ENCODE data around the gene HDGF.

Gene HDGF

DNA sequence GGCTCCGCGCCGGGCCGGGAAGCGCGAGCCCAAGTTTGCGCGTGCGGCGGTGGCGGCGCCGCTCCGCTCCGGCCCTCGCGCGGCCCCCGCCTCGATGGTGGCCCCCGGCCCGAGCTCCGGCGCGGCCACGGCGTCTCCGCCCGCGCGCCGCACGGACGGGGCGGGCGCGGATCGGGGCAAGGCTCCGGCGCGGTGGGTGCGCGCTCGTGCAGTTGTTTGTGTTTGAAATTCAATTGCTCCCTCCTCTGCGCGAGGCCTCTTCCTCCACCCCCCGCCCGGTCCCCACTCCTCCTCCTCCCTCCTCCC lies at the start of gene HDGF:
TSS of gene HDGF (minus strand) at position 225 of the 306 bp plus-strand sequence. CDS start 246 bp downstream, outside the sequence.
- no peak for DNase-seq (ENCODE audit: low read depth, low spot score)

GRCh38 chr1:156797212-156797871 lies 45.9 kb upstream of the HDGF start:
- DNase-seq (ENCODE audit: low read depth, low spot score) = no peak

DNA sequence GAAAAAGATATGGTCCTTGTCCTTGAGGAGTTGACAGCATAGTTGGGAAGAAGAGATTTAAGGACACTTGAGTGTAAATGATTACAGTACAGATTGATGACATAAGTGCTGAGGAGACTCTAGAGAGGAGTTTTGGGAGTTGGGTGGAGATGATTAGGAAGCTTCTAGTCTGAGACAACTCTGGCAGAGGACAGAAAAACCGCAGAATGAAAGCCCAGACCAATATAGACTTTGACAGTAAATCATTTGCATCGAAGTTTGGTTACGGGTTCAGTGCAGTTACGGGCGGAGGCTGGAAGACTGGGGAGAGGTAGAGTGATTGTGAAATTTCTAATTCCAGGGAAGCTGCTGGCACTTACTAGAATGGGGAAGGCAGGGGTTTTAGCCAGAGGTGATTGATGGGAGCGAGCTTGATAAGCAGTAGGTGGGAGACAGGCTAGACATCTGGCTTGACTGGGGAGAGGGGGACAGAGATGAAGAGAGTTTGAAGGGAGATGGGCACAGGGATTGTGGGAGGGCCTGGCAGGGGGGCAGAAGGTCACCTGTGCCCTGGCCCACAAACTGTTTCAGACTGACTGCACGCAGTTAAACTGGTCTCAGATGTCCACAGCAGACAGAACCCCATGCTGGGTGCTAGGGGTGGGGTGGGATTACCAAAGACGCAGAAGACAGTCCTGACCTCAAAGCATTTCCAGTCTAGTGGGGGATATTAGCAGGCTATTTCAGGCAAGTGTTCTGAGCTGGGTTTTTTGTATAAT lies 45.0 kb upstream of the HDGF start:
- DNase-seq (ENCODE audit: low read depth, low spot score) = no peak

DNA sequence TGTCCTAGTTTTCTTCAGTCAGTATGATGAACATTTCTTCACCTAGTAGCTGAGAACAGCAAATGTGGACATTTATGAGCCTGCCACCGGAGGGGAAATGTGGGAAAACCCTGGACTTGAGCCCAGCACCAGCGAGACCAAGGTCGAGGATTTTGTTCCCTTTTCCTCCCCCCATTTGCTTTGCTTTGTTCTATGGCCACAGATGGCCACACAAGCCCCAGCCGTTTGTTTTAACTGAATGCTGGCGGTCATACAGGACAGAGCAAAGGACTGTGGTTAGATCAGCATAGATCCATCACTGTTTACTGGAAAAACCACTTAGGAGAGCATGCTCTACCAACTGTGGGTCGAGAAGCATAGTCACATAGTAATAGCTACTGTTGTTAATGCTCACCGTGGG lies 44.3 kb upstream of the HDGF start:
- DNase-seq (ENCODE audit: low read depth, low spot score) = no peak

GRCh38 chr1:156795374-156795733 lies 43.9 kb upstream of the HDGF start:
- DNase-seq (ENCODE audit: low read depth, low spot score) = no peak

GRCh38 chr1:156794506-156795373 lies 43.3 kb upstream of the HDGF start:
- no peak for DNase-seq (ENCODE audit: low read depth, low spot score)

GRCh38 chr1:156789621-156790318 lies 38.3 kb upstream of the HDGF start:
- no peak for DNase-seq (ENCODE audit: low read depth, low spot score)

DNA sequence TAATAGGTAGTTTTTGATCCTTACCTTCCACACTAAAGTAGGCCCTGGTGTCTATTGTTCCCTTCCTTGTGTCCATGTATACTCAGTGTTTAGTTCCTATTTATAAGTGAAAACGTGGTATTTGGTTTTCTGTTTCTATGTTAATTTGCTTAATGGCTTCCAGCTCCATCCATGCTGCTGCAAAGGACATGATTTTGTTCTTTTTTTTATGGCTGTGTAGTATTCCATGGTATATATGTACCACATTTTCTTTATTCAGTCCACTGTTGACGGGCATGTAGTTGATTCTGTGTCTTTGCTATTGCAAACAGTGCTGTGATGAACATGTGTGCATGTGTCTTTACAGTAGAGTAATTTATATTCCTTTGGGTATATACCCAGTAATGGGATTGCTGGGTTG lies 36.7 kb upstream of the HDGF start:
- no peak for DNase-seq (ENCODE audit: low read depth, low spot score)

GRCh38 chr1:156786640-156787039 lies 35.2 kb upstream of the HDGF start:
- DNase-seq (ENCODE audit: low read depth, low spot score) = no peak

- DNase-seq (ENCODE audit: low read depth, low spot score) = no peak
Observed at GRCh38 chr1:156785458-156785857, 34.0 kb upstream of the HDGF start.

GRCh38 chr1:156781585-156782186 lies 30.2 kb upstream of the HDGF start:
- no peak for DNase-seq (ENCODE audit: low read depth, low spot score)

DNA sequence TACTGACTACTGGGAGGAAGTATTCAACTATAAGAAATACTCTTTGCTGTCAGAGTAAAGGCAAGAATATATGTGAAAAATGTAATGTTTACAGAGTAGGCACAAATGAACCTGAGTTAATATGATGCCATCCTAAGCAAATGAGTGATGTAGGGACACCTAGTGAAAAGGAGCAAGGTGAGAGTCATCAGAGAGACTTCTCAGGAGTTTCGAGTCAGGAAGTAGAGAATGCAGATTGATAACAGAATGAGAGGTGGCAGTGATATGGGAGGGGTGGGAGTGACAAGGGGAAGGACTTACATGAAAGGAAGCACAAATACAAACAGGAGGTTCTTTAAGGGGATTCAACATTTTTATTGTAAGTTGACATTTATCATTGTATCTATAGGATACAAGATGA lies 26.1 kb upstream of the HDGF start:
- no peak for DNase-seq (ENCODE audit: low read depth, low spot score)

GRCh38 chr1:156776942-156777341 lies 25.5 kb upstream of the HDGF start:
- no peak for DNase-seq (ENCODE audit: low read depth, low spot score)

GRCh38 chr1:156775799-156776198 lies 24.3 kb upstream of the HDGF start:
- DNase-seq (ENCODE audit: low read depth, low spot score) = no peak

GRCh38 chr1:156773607-156774006 lies 22.1 kb upstream of the HDGF start:
- no peak for DNase-seq (ENCODE audit: low read depth, low spot score)

- no peak for DNase-seq (ENCODE audit: low read depth, low spot score)
Observed at GRCh38 chr1:156772728-156773497, 21.4 kb upstream of the HDGF start.

GRCh38 chr1:156772222-156772621 lies 20.7 kb upstream of the HDGF start:
- no peak for DNase-seq (ENCODE audit: low read depth, low spot score)

GRCh38 chr1:156768610-156769295 lies 17.3 kb upstream of the HDGF start:
- DNase-seq (ENCODE audit: low read depth, low spot score) = no peak

- no peak for DNase-seq (ENCODE audit: low read depth, low spot score)
Observed at GRCh38 chr1:156767879-156768604, 16.6 kb upstream of the HDGF start.
